ENCODE measurements around the gene IGF2R. TPM values are rescaled to one million over a fixed set of nuclear protein-coding genes. Genes with fewer than 3 reads are reported as not detected.

IGF2R gene
- total and polyA plus RNA-seq, 2 of the 13 experiments (the other 11 are each of a cell fraction or from before 2014, with no cell fraction given), result 38.3 to 70.0 TPM

- TF ChIP-seq ZNF367 (CRISPR knock-in tag; IDR thresholded peaks at IDR 0.05; ENCODE audit: borderline replicate concordance) (0 out of 2 replicates have a peak, but pooled peaks have one; percentile 44), BRF2 (CRISPR knock-in tag; IDR thresholded peaks at IDR 0.05) (no peak; the same call in 1 of the 2 replicates), SOX5 (CRISPR knock-in tag; IDR thresholded peaks at IDR 0.05; ENCODE audit: borderline replicate concordance) (0 out of 2 replicates have a peak, but pooled peaks have one; percentile 23), ZNF879 (CRISPR knock-in tag; IDR thresholded peaks at IDR 0.05) (no peak), CSRNP2 (CRISPR knock-in tag; conservative IDR thresholded peaks at IDR 0.05; ENCODE audit: low read depth) (no peak), KMT2B (CRISPR knock-in tag; IDR thresholded peaks at IDR 0.05) (0 out of 2 replicates have a peak, but pooled peaks have one; percentile 33), ZFY (CRISPR knock-in tag; IDR thresholded peaks at IDR 0.05) (peak; percentile 91), ZNF772 (CRISPR knock-in tag; IDR thresholded peaks at IDR 0.05) (no peak), PCBP2 (optimal IDR thresholded peaks at IDR 0.05; ENCODE audit: low read depth, low read length, poor library complexity, severe bottlenecking) (no peak), ZNF850 (CRISPR knock-in tag; conservative IDR thresholded peaks at IDR 0.05) (no peak), ZNF383 (CRISPR knock-in tag; IDR thresholded peaks at IDR 0.05; ENCODE audit: borderline replicate concordance) (0 out of 2 replicates have a peak, but pooled peaks have one; percentile 26), TFDP1 (CRISPR knock-in tag; IDR thresholded peaks at IDR 0.05; ENCODE audit: borderline replicate concordance) (peak; percentile 96), SPEN (CRISPR knock-in tag; IDR thresholded peaks at IDR 0.05; ENCODE audit: low read depth) (no peak), ZNF326 (CRISPR knock-in tag; IDR thresholded peaks at IDR 0.05; ENCODE audit: borderline replicate concordance) (no peak), ATF7-NPFF (CRISPR knock-in tag; IDR thresholded peaks at IDR 0.05; ENCODE audit: low read depth) (peak; percentile 83), ZBTB43 (CRISPR knock-in tag; conservative IDR thresholded peaks at IDR 0.05) (peak; percentile 59; the same call in 1 of the 2 replicates), CC2D1A (CRISPR knock-in tag; IDR thresholded peaks at IDR 0.05) (peak; percentile 95; the same call in 1 of the 2 replicates), ZC3H4 (CRISPR knock-in tag; IDR thresholded peaks at IDR 0.05; ENCODE audit: borderline replicate concordance) (0 out of 2 replicates have a peak, but pooled peaks have one; percentile 46), ZNF280D (CRISPR knock-in tag; IDR thresholded peaks at IDR 0.05) (peak; percentile 33; the same call in 1 of the 2 replicates), ZNF292 (CRISPR knock-in tag; IDR thresholded peaks at IDR 0.05; ENCODE audit: borderline replicate concordance, low read depth) (no peak)
Measured at GRCh38 chr6:159968295-159969203, at the start of gene IGF2R (continued).

Measured in HepG2 (cell line).